Measurements from ENCODE around the gene AHCYL2. TPM values are rescaled to one million over a fixed set of nuclear protein-coding genes. Genes with fewer than 3 reads are reported as not detected.

The AHCYL2 gene
- total RNA-seq, 1 experiment from 2014 or later: 17.0 TPM

- Histone ChIP-seq H3K79me2 (ENCODE audit: insufficient read depth, low read length) (no peaks in the 10 kb centered on the region), H3K27ac (ENCODE audit: low read depth, low read length) (no peak overlapping the region), H2AFZ (ENCODE audit: low read depth, low read length, poor library complexity, severe bottlenecking) (no peak overlapping the region), H3K36me3 (ENCODE audit: control insufficient read depth in 1 of 2, insufficient read depth in 2 of 2, low read length in 2 of 2) (peaks cover 3 to 28% of the 10 kb centered on the region in 2 experiments; a peak in 2 of 4 replicates), H3K4me1 (ENCODE audit: control insufficient read depth in 1 of 2, insufficient read depth in 2 of 2, low read length in 2 of 2) (peaks cover 7 to 27% of the 10 kb centered on the region in 2 experiments), H3K4me2 (ENCODE audit: low read length) (peak overlapping the region; percentile 40), H3K9me3 (ENCODE audit: control insufficient read depth in 1 of 2, insufficient read depth in 1 of 2, low read depth in 1 of 2, low read length in 2 of 2) (no peaks in the 10 kb centered on the region), H4K20me1 (ENCODE audit: insufficient read depth) (no peaks in the 10 kb centered on the region), H3K27me3 (ENCODE audit: insufficient read depth, low read length) (no peaks in the 10 kb centered on the region), H3K4me3 (replicated peaks in 1 of 2; ENCODE audit: low read depth in 1 of 2, low read length in 2 of 2) (no peak overlapping the region; a peak in 1 of 4 replicates), H3K9ac (ENCODE audit: low read length) (no peak overlapping the region), H3K9me2 (ENCODE audit: insufficient read depth) (no peaks in the 10 kb centered on the region)
- POLR2A ChIA-PET: no interaction called here
- no peak for DNase-seq (ENCODE audit: low read depth, low spot score)
- CTCF ChIA-PET: no interaction called here
- intact Hi-C loops (cut with micrococcal nuclease): no loop called here
- BruUV-seq (replicated peaks): no TSS peak
- ATAC-seq: peak; percentile 78
- RAD21 ChIA-PET (ENCODE audit: low non-redundant PET in 1 of 2, low total read pairs in 2 of 2, uncharacterized antibody in 2 of 2, unreplicated experiment in 2 of 2): interaction anchor here in 1 of 2 experiments (1.1 kb wide), 1 partner anchor 87 kb away, joined by 3 read pairs; no protein-coding TSS in a partner anchor
- no peak for TF ChIP-seq ZNF274 (IDR thresholded peaks at IDR 0.05; ENCODE audit: low read depth, low read length)
- TF ChIP-seq CBX3 (IDR thresholded peaks at IDR 0.05; ENCODE audit: low read depth): 0 out of 2 replicates have a peak, but pooled peaks have one; percentile 34
- TF ChIP-seq, protein P1, sequence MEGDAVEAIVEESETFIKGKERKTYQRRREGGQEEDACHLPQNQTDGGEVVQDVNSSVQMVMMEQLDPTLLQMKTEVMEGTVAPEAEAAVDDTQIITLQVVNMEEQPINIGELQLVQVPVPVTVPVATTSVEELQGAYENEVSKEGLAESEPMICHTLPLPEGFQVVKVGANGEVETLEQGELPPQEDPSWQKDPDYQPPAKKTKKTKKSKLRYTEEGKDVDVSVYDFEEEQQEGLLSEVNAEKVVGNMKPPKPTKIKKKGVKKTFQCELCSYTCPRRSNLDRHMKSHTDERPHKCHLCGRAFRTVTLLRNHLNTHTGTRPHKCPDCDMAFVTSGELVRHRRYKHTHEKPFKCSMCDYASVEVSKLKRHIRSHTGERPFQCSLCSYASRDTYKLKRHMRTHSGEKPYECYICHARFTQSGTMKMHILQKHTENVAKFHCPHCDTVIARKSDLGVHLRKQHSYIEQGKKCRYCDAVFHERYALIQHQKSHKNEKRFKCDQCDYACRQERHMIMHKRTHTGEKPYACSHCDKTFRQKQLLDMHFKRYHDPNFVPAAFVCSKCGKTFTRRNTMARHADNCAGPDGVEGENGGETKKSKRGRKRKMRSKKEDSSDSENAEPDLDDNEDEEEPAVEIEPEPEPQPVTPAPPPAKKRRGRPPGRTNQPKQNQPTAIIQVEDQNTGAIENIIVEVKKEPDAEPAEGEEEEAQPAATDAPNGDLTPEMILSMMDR (IDR thresholded peaks at IDR 0.05 in 2 of 3, conservative IDR thresholded peaks at IDR 0.05 in 1 of 3; ENCODE audit: borderline replicate concordance in 1 of 3, insufficient read depth in 1 of 3, low read depth in 2 of 3, low read length in 2 of 3): no peak
- no peak for TF ChIP-seq CEBPB (IDR thresholded peaks at IDR 0.05; ENCODE audit: low read depth)
- no peak for TF ChIP-seq TCF7L2 (IDR thresholded peaks at IDR 0.05; ENCODE audit: borderline replicate concordance, extremely low read depth, insufficient read depth, insufficient read length)
- TF ChIP-seq ATF3 (IDR thresholded peaks at IDR 0.05): no peak
- TF ChIP-seq SIN3A (IDR thresholded peaks at IDR 0.05; ENCODE audit: low read depth): no peak
- 0 out of 2 replicates have a peak, but pooled peaks have one; percentile 19 for TF ChIP-seq JUND (IDR thresholded peaks at IDR 0.05)
- no peak for TF ChIP-seq POLR2A (IDR thresholded peaks at IDR 0.05; ENCODE audit: borderline replicate concordance, extremely low read depth, insufficient read depth, insufficient read length)
These were observed 229.4 kb downstream of the AHCYL2 start for GRCh38 chr7:129454249-129454551.

Data from HCT116 (cell line).